GM18870 (cell line): ENCODE results near the gene RHEBL1.

Experiments used
- ATAC-seq: cut with Tn5 transposase; IDR thresholded peaks from one replicate; pipeline ENCODE4 v1.9.1; 2021; ENCODE audit warnings: moderate library complexity; ENCODE audit not compliant: unreplicated experiment

The RHEBL1 gene

GRCh38 chr12:49069507-49070346 lies at the start of gene RHEBL1:
RHEBL1 (minus strand) TSS chr12:49069979; CDS start chr12:49069785, 194 bp downstream.
- ATAC-seq, result peak; percentile 86

GRCh38 chr12:49111206-49111605 lies 41.4 kb upstream of the RHEBL1 start:
- no peak for ATAC-seq

- ATAC-seq, result peak; percentile 96
Observed at GRCh38 chr12:49110464-49111155, 40.8 kb upstream of the RHEBL1 start, which contains the start of gene LMBR1L. LMBR1L (minus strand) TSS chr12:49110847; CDS start chr12:49110555, 292 bp downstream.

GRCh38 chr12:49109641-49110463 lies 40.1 kb upstream of the RHEBL1 start:
- no peak for ATAC-seq

GRCh38 chr12:49108958-49109404 lies 39.2 kb upstream of the RHEBL1 start:
- no peak for ATAC-seq

GRCh38 chr12:49105504-49106084 lies 35.8 kb upstream of the RHEBL1 start:
- ATAC-seq, result no peak

- ATAC-seq, result no peak
Observed at GRCh38 chr12:49104822-49105221, 35.0 kb upstream of the RHEBL1 start.

- no peak for ATAC-seq
Observed at GRCh38 chr12:49100380-49100779, 30.6 kb upstream of the RHEBL1 start.

GRCh38 chr12:49098703-49099102 lies 28.9 kb upstream of the RHEBL1 start:
- ATAC-seq, result no peak

GRCh38 chr12:49098035-49098451 lies 28.3 kb upstream of the RHEBL1 start:
- ATAC-seq, result no peak

GRCh38 chr12:49097381-49097780 lies 27.6 kb upstream of the RHEBL1 start:
- ATAC-seq, result no peak

GRCh38 chr12:49094975-49095365 lies 25.2 kb upstream of the RHEBL1 start:
- no peak for ATAC-seq

- ATAC-seq, result no peak
Observed at GRCh38 chr12:49094160-49094974, 24.6 kb upstream of the RHEBL1 start, which contains the start of gene DHH. DHH (minus strand) TSS chr12:49094801; CDS start chr12:49094512, 289 bp downstream.

GRCh38 chr12:49093792-49094159 lies 24.0 kb upstream of the RHEBL1 start:
- no peak for ATAC-seq

GRCh38 chr12:49092816-49093406 lies 23.1 kb upstream of the RHEBL1 start:
- ATAC-seq, result no peak

GRCh38 chr12:49092086-49092815 lies 22.5 kb upstream of the RHEBL1 start:
- no peak for ATAC-seq

GRCh38 chr12:49091836-49092085 lies 22.0 kb upstream of the RHEBL1 start:
- ATAC-seq, result no peak

- no peak for ATAC-seq
Observed at GRCh38 chr12:49091056-49091835, 21.5 kb upstream of the RHEBL1 start.
